KMS-11 (cell line): ENCODE measurements around the gene VN1R5.

Source experiments
- H2AFZ ChIP-seq: fragments of 200-600 bp; sonication (generic); 2 replicates; pipeline ENCODE4 v1.6.1; 2016; ENCODE audit warnings: antibody characterized with exemption, mixed run types, low read depth
- H3K27ac ChIP-seq: fragments of 200-600 bp; sonication (generic); 2 replicates; pipeline ENCODE4 v1.6.1; 2016; ENCODE audit warnings: mild to moderate bottlenecking, mixed run types
- H3K27me3 ChIP-seq: fragments of 200-600 bp; sonication (generic); 2 replicates; pipeline ENCODE4 v1.6.1; 2017; ENCODE audit warnings: mild to moderate bottlenecking, low read depth, mixed run types, moderate library complexity; ENCODE audit not compliant: insufficient read depth
- H3K36me3 ChIP-seq: fragments of 200-600 bp; sonication (generic); 2 replicates; pipeline ENCODE4 v1.6.1; 2017; ENCODE audit warnings: mild to moderate bottlenecking, mixed run types; ENCODE audit not compliant: insufficient read depth
- H3K4me1 ChIP-seq: fragments of 200-600 bp; sonication (generic); 2 replicates; pipeline ENCODE4 v1.6.1; 2016; ENCODE audit warnings: mild to moderate bottlenecking, low read depth, mixed run types; ENCODE audit not compliant: poor library complexity, severe bottlenecking
- H3K4me2 ChIP-seq: fragments of 200-600 bp; sonication (generic); 2 replicates; pipeline ENCODE4 v1.7.0; 2016; ENCODE audit warnings: mild to moderate bottlenecking, mixed run types
- H3K4me3 ChIP-seq: fragments of 200-600 bp; sonication (generic); IDR thresholded peaks from 2 replicates; pipeline ENCODE4 v1.6.1; 2017; ENCODE audit warnings: low read depth, low read length, mixed read lengths; ENCODE audit not compliant: insufficient read depth
- H3K79me2 ChIP-seq: fragments of 200-600 bp; sonication (generic); 2 replicates; pipeline ENCODE4 v1.6.1; 2016; ENCODE audit warnings: low read depth, mixed run types; ENCODE audit not compliant: insufficient read depth
- H3K9ac ChIP-seq: fragments of 200-600 bp; sonication (generic); 2 replicates; pipeline ENCODE4 v1.6.1; 2016; ENCODE audit warnings: mild to moderate bottlenecking, mixed run types
- H4K20me1 ChIP-seq: fragments of 200-600 bp; sonication (generic); 2 replicates; pipeline ENCODE4 v1.6.1; 2016; ENCODE audit warnings: mild to moderate bottlenecking, mixed run types; ENCODE audit not compliant: insufficient read depth
- CTCF ChIP-seq: fragments of 200-600 bp; sonication (generic); conservative IDR thresholded peaks from 2 replicates; pipeline ENCODE4 v1.6.1; 2017; ENCODE audit warnings: low read depth, mild to moderate bottlenecking, antibody characterized with exemption, low read length, moderate library complexity, mixed read lengths

The VN1R5 gene

GRCh38 chr1:247274605-247275256 lies 18.9 kb downstream of the VN1R5 start:
- H3K9ac ChIP-seq: no peak overlapping the region
- H3K27ac ChIP-seq: no peak overlapping the region
- H3K27me3 ChIP-seq: no peaks in the 10 kb centered on the region
- H3K4me3 ChIP-seq: no peak overlapping the region
- H3K4me2 ChIP-seq: no peak overlapping the region
- H3K4me1 ChIP-seq: no peaks in the 10 kb centered on the region
- no peaks in the 10 kb centered on the region for H3K79me2 ChIP-seq
- H2AFZ ChIP-seq: no peak overlapping the region
- no peaks in the 10 kb centered on the region for H3K36me3 ChIP-seq
- no peaks in the 10 kb centered on the region for H4K20me1 ChIP-seq
- TF ChIP-seq CTCF: no peak

GRCh38 chr1:247277191-247277590 lies 21.3 kb downstream of the VN1R5 start:
- Histone ChIP-seq H3K79me2 (no peaks in the 10 kb centered on the region), H3K4me1 (no peaks in the 10 kb centered on the region), H2AFZ (no peak overlapping the region), H3K9ac (no peak overlapping the region), H3K27me3 (no peaks in the 10 kb centered on the region), H3K4me2 (no peak overlapping the region), H3K36me3 (no peaks in the 10 kb centered on the region), H3K4me3 (no peak overlapping the region), H4K20me1 (no peaks in the 10 kb centered on the region), H3K27ac (no peak overlapping the region)
- TF ChIP-seq CTCF: no peak

GRCh38 chr1:247281001-247281574 lies 25.2 kb downstream of the VN1R5 start:
- Histone ChIP-seq H3K4me1 (no peaks in the 10 kb centered on the region), H3K79me2 (no peaks in the 10 kb centered on the region), H3K9ac (no peak overlapping the region), H4K20me1 (no peaks in the 10 kb centered on the region), H3K27ac (no peak overlapping the region), H2AFZ (no peak overlapping the region), H3K27me3 (no peaks in the 10 kb centered on the region), H3K36me3 (no peaks in the 10 kb centered on the region), H3K4me3 (no peak overlapping the region), H3K4me2 (no peak overlapping the region)
- no peak for TF ChIP-seq CTCF

- Histone ChIP-seq H3K27ac (no peak overlapping the region), H3K36me3 (no peaks in the 10 kb centered on the region), H3K4me3 (no peak overlapping the region), H3K79me2 (no peaks in the 10 kb centered on the region), H3K27me3 (no peaks in the 10 kb centered on the region), H2AFZ (no peak overlapping the region), H3K4me2 (no peak overlapping the region), H3K4me1 (no peaks in the 10 kb centered on the region), H3K9ac (no peak overlapping the region), H4K20me1 (no peaks in the 10 kb centered on the region)
- no peak for TF ChIP-seq CTCF
Measured at GRCh38 chr1:247286134-247286670, 30.3 kb downstream of the VN1R5 start.
